NCI-H2171 treated with DMSO at 0.1 percent for 48 hours (cell line): Measurements from ENCODE around the gene DRG2.

ENCODE experiments used
- DNase-seq: peaks from one replicate; lab custom pipeline; 2025; lab: John Stamatoyannopoulos, UW

Gene DRG2

DNA sequence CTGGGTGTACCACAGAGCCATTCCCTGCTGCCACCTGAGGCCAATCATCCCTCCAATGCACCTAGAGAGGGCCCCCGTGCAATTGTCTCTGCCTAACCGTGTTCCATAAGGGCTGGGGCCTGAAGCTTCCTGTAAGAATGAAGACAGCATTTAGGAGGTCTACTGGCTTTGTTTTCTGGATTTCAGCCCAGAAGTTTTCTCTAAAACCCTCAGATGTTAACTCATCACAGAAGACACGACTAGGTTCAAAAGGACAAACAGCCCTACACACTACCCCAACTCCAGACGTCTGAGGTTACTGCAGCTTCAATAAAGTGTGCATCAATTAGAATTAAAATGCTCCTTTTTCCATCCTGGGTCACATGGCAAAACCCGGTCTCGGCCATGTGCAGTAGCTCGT lies 10.8 kb upstream of the DRG2 start:
- DNase-seq = no peak

DNA sequence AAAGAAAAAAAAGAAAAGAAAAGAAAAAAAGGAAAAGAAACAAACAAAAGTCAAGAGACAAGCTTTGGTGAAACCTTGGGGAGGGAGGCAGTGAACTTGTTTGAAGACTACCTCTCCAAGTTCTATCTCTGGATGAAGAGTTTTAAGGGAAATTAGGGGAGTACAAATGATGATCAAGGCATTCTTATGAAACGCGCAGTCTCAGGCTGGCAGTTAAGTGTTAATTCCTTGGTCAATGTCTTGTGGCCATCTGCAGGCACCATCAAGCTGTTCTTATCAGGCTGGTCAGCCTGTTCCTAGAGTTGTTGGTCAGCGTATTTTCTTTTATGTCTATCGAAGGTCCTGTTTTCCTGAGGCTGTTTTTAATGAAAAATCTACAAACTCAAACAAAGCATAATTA lies 8.2 kb upstream of the DRG2 start:
- DNase-seq = no peak

DNA sequence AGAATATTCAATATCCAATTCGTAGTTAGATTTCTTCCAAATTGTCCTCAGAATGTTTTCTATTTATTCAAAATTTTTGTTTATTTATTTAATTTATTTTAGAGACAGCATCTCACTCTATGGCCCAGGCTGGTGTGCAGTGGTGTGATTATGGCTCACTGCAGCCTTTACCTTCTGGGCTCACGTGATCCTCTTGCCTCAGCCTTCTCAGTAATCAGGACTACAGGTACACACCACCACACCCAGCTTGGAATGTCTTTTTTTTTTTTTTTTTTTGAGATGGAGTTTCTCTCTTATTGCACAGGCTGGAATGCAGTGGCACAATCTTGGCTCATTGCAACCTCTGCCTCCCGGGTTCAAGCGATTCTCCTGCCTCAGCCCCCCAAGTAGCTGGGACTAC lies 3.5 kb upstream of the DRG2 start:
- no peak for DNase-seq

DNA sequence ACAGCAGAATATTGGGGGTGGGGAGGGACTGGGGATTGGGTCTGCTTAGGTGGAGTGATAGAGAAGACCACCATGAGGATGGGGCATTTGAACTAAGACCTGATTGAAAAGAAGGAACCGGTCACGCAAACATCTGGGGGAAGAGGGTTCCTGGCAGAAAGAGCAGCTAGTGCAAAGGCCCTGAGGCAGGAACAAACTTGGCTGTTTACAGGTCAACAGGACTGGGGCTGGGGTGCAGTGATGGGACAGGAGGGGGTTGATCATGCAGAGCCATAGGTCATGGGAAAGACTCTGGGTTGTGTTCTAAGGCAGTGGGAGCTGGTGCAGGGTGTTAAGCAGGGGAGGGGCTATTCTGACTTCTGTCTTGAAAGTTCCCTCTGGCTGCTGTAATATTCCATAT lies 1.9 kb downstream of the DRG2 start:
- no peak for DNase-seq

DNA sequence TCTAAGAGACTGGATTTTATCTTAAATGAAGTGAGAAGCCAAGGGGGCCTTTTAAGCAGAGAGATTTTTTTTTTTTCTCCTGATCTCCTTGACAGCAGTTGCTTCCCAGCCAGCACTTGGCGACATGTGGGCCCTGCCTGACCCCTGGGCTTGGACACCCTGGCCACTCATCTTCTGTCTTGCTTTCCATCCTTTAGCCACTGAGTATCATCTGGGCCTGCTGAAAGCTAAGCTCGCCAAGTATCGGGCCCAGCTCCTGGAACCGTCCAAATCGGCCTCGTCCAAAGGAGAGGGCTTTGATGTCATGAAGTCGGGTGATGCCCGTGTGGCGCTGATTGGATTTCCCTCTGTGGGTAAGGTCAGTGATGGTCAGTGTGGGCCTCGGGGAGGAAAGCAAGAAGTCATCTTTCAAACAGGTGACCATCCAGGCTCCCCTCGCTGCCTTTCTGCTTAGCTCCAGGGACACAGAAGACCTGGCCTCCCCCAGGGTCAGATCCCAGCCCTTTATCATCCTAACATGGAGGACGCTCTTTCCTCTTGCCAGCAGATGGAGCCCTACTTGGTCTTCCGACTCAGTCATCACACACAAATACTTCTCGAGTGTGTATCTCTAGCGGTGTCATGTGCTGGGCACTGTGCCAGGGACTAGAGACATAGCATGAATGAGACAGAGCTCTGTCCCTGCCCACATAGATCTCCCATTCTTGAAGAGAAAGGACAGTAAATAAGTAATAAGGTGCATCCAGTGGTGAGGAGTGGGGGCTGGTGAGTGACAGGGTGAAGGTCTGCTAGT lies 6.1 kb downstream of the DRG2 start:
- DNase-seq = peak; percentile 63

DNA sequence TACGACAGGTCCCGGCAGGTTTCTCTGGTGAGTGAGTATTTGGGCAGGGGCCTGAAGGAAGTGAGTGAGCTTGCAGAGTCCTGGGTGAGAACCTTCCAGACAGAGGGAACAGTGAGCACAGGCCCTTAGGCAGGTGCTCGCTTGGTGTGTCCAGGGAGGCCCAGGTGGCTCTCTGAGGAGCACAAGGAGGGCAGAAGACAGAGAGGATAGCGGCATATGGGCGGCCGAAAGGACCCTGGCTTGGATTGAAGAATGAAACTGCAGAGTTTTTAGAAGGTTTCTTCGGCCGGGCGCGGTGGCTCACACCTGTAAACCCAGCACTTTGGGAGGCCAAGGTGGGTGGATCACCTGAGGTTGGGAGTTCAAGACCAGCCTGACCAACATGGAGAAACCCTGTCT lies 6.7 kb downstream of the DRG2 start:
- no peak for DNase-seq

DNA sequence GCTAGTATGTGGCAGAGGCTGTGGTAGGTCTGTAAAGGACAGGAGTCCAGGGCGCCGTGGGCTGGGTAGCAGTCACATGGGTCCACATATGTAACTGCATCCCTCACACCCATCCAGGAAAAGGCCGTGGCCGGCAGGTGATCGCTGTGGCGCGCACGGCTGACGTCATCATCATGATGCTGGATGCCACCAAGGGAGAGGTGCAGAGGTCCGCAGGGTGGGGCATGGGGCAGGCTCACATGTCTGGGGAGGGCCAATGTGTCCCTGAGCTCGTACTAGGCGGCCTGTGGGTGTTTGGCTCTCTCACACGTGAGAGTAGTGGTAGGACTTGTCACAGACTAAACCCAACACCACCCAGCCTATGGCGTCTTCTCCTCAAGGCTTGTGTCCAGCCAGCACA lies 11.8 kb downstream of the DRG2 start:
- DNase-seq = no peak

DNA sequence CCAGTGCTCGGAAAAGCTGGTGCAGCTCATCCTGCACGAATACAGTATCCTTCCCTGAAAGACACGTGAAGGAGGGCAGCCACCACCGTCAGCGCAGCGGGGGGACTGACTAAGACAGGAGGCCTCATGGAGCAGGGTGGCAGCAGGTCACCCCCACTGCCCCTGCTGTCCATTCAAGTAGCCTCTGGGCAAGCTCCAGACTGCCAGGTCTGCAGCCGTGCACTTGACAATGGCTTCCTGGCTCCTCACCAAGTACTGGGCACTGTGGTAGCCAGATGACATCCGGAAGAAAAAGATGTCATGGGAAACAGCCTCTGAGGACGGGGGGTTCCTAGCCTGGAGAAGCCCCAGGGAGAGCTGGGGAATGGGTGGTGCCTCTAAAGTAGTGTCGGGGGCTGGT lies 12.9 kb downstream of the DRG2 start:
- DNase-seq = no peak

DNA sequence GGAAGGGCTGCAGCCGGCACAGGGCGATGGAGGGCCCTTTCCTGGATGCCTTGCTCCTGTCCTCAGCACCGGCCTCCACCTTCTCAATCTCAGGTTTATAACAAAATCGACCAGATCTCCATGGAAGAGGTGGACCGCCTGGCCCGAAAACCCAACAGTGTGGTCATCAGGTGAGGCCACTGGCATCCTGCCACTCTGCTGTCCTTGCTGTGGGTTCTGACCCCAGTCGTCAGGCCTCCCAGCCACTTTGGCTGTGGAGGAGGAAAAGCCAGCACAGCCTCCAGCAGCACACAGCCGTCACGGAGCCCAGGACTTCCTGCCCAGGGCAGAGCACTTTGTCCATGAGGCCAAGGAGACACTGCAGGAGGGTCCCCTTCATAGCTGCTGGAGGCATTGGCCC lies 14.1 kb downstream of the DRG2 start:
- no peak for DNase-seq

DNA sequence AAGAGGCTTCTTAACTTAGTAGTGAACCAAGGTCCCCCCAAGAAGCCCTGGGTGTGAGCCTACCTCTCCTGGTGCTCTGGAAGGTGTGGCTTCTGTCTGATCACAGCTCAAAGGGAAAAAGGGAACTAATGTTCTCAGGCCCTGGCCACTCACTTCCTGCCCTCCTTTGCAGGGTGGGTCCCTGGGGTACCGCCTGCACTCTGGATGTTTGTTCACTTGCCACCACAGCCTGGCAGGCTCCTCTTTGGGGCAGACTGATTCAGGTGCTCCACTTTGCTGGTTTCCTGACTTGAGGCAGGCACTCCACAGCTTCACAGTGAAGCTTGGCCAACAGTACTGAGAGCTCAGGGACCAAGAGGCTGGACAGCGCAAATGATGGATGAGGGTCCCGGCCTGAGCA lies 14.9 kb downstream of the DRG2 start:
- DNase-seq = no peak

DNA sequence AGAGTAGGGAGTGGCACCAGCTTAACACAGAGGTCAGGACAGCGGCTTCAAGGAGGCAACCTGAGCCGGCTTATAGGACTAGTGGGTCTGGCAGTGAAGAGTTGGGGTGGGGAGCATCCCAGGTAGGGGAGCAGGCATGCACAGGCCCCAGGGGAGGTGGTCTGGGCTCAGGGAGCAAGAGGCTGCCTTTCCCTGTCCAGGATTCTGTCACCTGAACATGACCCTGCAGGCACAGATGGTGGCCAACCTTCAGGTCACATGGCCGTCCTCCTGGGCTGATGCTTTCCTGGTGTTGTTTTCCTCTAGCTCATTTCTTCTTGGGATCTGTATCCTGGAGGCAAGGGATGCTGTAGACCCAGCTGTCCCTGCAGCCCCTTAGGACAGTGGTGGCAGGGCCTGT lies 17.3 kb downstream of the DRG2 start:
- DNase-seq = no peak

DNA sequence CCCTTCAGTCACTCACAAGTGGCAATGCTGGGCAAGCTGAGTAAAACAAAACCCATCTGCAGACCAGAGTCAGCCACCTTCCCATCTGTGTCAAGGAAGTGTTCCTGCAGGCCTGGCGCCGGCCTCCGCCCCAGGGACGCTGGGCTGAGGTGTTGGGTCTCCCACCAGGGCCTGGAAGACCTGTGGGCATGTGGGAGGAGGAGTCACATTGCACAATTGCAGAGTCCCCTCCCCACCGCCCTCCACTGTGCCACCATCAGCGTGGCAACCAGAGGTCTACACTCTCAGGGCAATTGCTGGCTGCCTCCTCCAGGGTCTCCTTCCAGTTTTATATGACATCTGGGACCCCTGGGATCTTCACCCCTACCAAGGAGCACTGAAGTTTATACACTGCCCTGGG lies 17.8 kb downstream of the DRG2 start:
- DNase-seq = no peak

DNA sequence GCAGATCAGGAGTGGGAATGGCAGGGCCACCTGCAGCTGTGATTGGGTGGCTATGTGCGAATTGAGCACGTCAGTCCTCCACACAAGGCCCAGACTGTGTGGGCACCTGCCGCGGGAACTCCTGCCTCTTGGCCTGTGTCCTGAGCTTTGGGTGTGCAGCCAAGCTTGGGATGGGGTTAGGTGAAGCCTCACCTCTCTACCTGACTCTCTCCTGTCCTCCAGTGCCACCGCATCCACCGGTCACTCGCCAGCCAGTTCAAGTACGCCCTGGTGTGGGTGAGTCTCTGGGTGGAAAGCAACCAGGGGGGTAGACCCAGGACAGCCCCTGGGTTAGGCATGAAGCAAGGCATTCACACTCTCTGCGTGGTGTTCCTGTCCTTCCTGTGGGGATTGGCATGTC lies 18.5 kb downstream of the DRG2 start:
- no peak for DNase-seq

DNA sequence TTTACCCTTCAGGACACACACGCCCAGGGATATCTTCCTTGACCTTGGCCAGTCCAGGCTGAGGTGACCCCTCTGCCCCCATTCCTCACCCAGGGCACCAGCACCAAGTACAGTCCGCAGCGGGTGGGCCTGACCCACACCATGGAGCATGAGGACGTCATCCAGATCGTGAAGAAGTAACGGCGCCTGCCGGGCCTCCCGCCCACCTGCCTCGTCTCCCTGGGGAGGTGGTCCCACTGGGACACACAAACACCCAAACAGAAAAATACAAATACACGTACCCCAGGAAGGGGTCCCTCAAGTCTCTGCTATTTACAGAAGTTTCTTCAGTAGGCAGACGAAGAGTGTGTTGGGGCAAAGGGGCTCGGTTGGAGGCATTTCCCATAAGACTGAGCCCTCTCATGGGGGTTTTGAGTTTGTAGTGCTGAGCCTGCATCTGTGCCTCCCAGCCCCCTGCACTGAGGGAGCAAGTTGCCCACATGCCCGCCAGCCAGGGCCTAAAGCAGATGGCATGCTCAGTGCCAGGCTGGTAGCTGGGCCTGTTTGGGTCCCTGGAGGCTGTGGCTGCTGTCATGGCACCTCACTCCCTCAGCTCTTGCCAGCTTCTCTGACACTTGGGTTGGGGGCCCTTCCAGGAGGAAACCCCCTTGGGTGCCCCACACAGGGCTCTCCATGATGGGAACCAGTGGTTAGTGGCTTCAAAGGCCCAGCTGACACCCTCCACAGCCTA lies 19.5 kb downstream of the DRG2 start:
- peak; percentile 41 for DNase-seq

DNA sequence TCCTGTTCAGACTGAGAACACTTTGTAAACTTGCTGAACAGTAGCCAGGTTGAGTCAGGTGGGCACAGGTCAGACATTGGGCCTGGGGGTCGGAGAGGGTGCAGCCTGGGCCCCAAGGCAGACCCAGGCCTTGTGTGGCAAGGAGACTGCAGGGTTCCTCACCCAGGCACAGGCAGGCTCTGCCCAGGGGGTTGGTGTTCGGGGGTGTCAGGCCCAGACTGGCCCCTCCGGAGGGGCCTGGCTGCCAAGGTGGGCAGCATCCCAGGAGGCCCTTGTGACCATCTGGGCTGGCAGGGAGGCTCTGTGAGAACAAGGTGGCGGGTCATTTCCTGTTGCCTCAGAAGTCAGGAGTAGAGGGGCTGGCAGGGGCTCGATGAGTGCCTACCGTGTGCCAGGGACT lies 20.2 kb downstream of the DRG2 start:
- no peak for DNase-seq

DNA sequence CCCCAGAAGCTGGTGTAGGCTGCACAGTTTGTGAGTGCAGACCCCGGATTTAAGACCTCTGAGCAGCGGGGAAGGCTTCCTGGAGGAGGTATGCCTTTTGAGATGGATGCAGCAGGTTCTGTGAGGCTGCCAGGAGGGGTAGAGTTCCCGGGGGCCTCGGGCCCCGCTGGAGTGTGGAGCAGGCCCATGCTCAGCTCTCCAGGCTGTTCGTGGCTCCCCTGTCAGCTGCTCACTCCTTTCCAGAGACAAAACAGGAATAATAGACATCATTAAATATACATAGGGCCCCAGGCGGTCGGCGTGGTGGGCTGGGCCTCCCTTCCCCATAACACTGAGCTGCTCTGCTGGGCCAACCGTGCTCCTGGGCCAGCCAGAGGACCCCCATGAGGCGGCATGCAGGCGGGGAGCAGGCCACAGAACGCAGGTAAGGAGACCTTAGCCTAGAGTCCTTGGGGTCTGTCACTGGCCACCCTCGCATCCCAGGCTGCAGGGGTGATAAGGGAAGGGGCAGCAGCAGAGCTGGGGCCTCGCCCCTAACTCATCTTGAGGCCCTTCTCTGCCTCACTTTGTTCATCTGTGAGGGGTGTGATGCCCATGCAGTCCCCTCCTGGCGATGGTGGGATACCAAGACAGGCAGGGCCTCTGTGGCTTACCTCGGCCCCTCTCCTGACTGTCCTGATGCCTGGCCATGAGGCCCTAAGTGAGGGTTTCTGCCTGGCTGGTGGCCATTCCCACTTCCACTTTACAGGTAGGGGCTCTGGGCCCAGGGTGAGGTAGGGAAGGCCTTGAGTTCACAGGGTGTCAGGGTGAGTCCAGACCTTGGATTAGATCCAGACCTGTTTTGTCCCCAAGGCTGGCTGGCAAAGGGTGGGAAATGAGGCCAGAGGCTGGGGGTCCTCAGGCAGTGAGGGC lies 20.9 kb downstream of the DRG2 start, which contains the start of gene MYO15A:
MYO15A (plus strand) TSS at position 356 of the 912 bp plus-strand sequence. CDS start 10,045 bp downstream, outside the sequence.
- DNase-seq = no peak

DNA sequence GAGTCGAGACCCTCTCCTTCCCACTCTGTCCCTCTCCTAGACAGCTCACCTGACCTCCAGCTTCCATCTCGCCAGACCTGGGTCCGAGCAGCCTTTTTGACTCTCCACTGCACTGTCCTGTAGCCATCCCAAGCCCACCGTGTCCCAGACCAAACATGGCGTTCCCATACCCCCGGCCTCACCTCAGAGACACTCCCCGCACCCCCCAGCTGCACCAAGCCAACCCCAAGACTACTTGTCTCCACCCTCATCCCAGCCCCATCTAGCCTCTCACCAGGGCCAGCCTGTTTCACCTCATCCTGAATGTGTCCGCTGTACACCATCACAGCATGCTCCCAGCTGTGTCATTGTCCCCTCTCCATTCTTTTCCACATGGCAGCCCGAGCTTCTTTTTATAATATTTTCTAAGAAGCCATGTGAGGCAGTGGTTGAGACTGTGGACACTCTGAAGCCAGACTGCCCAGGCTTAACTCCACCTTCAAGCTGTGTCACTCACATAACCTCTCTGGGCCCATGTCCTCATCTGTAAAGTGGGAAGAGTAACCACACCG lies 22.3 kb downstream of the DRG2 start:
- no peak for DNase-seq

DNA sequence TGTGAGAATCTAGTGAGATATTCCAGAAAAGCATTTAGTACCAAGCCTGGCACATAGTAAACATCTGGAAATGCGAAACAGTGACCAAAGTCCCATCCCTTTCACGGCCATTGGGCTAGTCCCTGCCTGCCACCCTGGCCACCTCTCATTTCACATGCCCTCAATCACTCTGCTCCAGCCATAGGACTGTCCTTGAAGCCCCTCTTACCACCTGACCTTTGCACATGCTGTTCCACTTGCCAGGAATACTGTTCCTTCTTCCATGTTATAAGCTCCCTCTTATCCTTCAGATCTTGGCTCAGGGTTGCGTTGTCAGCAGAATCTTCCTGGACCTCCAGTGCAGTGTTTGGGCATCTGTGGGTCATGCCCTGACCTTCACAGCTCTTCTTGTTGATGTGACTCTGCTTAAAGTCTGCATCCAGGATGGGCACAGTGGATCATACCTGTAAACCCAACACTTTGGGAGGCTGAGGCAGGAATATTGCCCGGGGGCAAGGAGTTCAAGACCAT lies 22.9 kb downstream of the DRG2 start:
- no peak for DNase-seq

DNA sequence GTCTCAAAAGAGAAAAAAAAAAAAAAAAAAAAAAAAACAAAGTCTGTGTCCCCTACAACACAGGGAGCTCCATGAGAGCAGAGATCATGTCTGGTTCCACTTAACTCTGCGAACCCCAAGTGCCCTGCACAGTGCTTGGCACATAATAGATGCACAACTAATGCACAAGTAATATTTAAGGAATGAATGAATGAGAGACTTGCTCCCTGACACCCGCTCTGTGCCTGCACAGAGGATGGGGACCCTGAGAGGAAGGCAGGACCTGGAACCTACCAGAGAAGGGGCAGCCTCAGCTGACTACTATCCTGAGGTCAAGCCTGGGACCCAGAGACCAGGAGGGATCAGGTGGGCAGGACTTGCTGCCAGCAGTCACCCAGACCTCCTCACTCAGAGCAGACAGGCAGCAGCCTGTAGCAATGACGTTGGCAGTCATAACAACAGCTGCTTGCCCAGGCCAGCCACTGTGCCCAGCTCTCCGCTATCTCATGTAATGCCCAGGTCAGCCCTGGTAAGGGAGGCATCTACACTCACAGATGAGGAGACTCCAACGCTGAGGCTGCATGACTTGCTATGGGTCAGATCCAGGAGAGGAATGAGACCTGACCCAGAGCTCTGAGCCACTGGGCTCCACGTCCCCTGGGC lies 23.7 kb downstream of the DRG2 start:
- no peak for DNase-seq

DNA sequence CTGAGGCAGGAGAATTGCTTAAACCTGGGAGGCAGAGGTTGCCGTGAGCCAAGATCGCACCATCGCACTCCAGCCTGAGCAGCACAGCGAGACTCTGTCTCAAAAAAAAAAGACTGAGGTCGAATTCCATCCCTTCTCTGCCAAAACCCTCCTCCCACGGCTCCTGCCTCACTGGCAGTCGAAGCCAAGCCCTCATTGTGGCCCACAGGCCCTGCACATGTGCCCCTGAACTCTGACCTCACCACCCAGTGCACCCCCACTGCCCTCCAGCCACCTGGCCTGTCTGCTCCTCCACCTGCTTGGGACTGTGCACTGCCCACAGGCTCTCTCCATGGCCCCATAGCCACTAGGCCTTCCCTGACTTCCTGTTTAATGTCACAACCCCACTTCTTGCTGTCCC lies 27.8 kb downstream of the DRG2 start:
- DNase-seq = no peak

DNA sequence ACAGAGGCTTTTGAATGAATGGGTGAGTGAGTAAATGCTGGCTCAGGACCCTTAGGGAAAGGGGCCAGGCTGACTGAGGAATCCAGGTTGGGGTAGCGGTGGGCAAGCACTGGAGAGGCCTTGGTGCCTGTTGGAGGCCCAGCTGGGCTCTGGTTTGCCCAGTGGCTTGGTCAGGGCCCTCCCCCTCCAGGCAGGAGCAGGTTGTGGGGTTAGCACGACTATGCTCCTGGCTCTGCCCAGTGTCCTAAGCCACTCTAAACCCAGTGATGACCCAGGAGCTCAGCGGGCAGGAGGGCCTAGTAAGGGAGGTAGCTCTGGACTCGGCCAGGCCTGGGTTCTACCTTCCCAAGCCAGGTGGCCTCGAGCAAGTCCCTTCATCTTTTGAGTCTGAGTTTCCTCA lies 28.3 kb downstream of the DRG2 start:
- DNase-seq = no peak

DNA sequence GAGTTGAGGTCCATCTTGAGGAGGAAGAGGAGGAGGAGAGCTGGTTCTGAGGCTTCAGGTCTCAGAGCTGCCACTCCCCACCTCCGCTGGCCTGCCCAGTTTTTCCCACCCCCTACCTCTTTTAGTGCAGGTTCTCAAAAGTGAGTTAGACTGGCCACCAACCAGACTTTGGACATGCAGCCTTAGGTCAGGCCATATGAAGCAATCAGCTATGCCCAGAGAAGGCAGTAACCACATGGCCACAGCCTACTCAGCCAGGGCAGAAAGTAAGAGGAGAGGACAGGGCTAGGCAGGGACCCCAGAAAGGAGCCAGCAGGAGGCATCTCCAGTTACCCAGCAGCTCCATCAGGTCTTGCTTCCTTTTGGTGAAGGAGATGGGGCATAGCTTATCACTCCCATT lies 29.8 kb downstream of the DRG2 start:
- no peak for DNase-seq
